Kidney glomerular epithelial cell (primary cell): ENCODE measurements around the gene LAIR1.

Experiments used
- DNase-seq: peaks from one replicate; lab custom pipeline; 2025; lab: John Stamatoyannopoulos, UW

The LAIR1 gene

GRCh38 chr19:54317108-54317964 is 47.4 kb downstream of the LAIR1 start:
- no peak for DNase-seq

- no peak for DNase-seq
Measured at GRCh38 chr19:54316746-54317107, 48.0 kb downstream of the LAIR1 start.

GRCh38 chr19:54315956-54316355 is 48.8 kb downstream of the LAIR1 start:
- DNase-seq = no peak

- no peak for DNase-seq
Measured at GRCh38 chr19:54312436-54313377, 52.0 kb downstream of the LAIR1 start, which contains the start of gene LILRA5. Gene LILRA5, minus strand, starts transcription at chr19:54313166. Its CDS starts 147 bp downstream, at chr19:54313019.

- no peak for DNase-seq
Measured at GRCh38 chr19:54312011-54312410, 52.7 kb downstream of the LAIR1 start.

GRCh38 chr19:54311486-54311885 is 53.2 kb downstream of the LAIR1 start:
- DNase-seq = no peak

- no peak for DNase-seq
Measured at GRCh38 chr19:54310543-54310942, 54.2 kb downstream of the LAIR1 start.

GRCh38 chr19:54309811-54310210 is 54.9 kb downstream of the LAIR1 start:
- DNase-seq = no peak

GRCh38 chr19:54307389-54308020 is 57.2 kb downstream of the LAIR1 start:
- no peak for DNase-seq

GRCh38 chr19:54305141-54305540 is 59.6 kb downstream of the LAIR1 start:
- no peak for DNase-seq

- no peak for DNase-seq
Measured at GRCh38 chr19:54302257-54302656, 62.5 kb downstream of the LAIR1 start.
